GM06990 (cell line): ENCODE results near the gene VPS18.

Source experiments
- DNase-seq: peaks from one replicate; pipeline ENCODE4 v3.0.0-alpha.2; 2011; ENCODE audit not compliant: insufficient read length; ENCODE audit errors: extremely low read depth
- H3K27me3 ChIP-seq: replicated peaks from 2 replicates; pipeline ENCODE4 v1.6.0; 2011; ENCODE audit warnings: low read length; ENCODE audit not compliant: control insufficient read depth, insufficient read depth
- H3K36me3 ChIP-seq: 2 replicates; pipeline ENCODE4 v1.5.1; 2011; ENCODE audit warnings: low read length; ENCODE audit not compliant: control insufficient read depth, insufficient read depth
- H3K4me3 ChIP-seq: replicated peaks from 2 replicates; pipeline ENCODE4 v1.5.1; 2011; ENCODE audit warnings: low read depth, mild to moderate bottlenecking, control low read depth, low read length
- TF ChIP-seq, protein P1 (sequence below): IDR thresholded peaks from 2 replicates; pipeline ENCODE4 v1.5.1; 2011; ENCODE audit warnings: low read length, control low read depth, mild to moderate bottlenecking, inconsistent platforms; ENCODE audit not compliant: insufficient read depth, poor library complexity, severe bottlenecking

Gene VPS18

DNA sequence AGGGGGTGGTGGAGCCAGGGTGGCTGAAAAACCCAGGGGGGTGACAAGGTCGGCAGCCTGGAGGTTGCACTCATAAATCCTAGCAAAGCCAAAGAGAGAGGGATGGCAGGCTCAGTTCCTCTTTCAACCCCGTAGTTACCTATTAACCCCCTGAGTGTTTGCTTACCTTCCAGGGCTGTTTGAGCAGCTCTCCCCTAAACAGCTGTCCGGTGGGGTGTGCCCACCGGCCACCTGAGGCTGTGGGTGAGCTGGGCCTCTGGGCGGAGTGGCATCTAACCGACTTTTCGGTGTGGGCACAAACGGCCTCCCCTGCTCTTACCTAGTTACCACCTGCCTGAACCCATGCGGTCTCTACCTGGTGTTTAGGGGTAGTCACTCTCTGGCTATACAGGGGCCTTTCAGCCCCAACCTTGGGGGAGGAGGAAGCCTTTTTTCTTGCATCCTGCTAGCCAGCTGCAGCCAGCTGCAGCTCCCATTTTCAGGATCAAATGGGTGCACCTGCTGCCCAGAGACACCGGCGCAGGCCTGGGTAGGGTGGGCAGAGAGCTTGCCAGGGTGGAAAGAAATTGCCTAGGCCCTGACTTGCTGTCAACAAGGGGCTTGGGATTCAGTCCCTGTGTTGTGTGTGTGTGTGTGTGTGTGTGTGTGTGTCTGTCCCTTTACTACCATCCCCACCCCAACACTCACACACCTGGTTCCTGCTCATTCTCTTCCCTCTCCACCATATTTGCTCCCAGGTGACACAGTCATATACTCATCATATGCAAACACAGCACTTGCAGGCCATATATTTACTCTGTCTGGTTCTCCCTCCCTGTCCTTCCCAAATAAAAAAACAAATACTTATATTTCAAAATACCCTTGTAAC lies 38.6 kb downstream of the VPS18 start:
- DNase-seq, result no peak
- TF ChIP-seq, protein P1, sequence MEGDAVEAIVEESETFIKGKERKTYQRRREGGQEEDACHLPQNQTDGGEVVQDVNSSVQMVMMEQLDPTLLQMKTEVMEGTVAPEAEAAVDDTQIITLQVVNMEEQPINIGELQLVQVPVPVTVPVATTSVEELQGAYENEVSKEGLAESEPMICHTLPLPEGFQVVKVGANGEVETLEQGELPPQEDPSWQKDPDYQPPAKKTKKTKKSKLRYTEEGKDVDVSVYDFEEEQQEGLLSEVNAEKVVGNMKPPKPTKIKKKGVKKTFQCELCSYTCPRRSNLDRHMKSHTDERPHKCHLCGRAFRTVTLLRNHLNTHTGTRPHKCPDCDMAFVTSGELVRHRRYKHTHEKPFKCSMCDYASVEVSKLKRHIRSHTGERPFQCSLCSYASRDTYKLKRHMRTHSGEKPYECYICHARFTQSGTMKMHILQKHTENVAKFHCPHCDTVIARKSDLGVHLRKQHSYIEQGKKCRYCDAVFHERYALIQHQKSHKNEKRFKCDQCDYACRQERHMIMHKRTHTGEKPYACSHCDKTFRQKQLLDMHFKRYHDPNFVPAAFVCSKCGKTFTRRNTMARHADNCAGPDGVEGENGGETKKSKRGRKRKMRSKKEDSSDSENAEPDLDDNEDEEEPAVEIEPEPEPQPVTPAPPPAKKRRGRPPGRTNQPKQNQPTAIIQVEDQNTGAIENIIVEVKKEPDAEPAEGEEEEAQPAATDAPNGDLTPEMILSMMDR, result no peak
- H3K36me3 ChIP-seq, result no peaks in the 10 kb centered on the region
- H3K4me3 ChIP-seq, result no peak overlapping the region
- no peaks in the 10 kb centered on the region; the same call in 1 of the 2 replicates for H3K27me3 ChIP-seq

DNA sequence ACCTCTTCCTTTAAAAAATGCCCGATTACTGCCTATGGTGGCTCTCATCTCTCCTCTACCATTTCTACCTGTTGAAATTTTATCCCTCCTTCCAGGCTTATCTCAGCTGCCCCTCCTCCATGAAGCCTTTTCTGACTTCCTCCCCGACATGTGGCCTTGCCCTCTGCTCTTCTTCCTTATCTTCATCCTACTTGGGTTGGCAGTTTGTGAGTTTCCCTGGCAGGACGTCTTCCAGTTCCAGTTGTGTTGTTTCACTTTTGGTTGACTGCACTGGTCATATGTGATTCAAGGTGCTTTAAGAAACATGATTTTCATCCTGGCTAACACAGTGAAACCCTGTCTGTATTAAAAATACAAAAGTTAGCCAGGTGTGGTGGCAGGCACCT lies 39.3 kb downstream of the VPS18 start:
- no peaks in the 10 kb centered on the region; the same call in 1 of the 2 replicates for H3K27me3 ChIP-seq
- TF ChIP-seq, protein P1, result no peak
- no peak for DNase-seq
- H3K4me3 ChIP-seq, result no peak overlapping the region
- H3K36me3 ChIP-seq, result no peaks in the 10 kb centered on the region

DNA sequence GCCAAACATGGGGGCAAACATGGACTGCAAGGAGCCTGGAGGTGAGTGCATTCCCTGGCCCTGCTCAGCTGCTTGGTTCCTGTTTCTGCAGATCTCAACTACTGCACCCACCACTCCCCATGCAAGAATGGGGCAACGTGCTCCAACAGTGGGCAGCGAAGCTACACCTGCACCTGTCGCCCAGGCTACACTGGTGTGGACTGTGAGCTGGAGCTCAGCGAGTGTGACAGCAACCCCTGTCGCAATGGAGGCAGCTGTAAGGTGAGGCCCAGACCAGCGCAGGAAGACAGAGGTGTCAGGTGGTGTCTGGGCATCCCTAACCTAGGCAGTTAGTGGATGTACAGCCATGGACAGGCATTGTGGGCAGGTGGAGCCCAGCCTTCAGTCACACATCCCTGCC lies 40.2 kb downstream of the VPS18 start:
- no peaks in the 10 kb centered on the region for H3K36me3 ChIP-seq
- DNase-seq, result no peak
- no peak overlapping the region for H3K4me3 ChIP-seq
- H3K27me3 ChIP-seq, result no peaks in the 10 kb centered on the region; the same call in 1 of the 2 replicates
- TF ChIP-seq, protein P1, result no peak

DNA sequence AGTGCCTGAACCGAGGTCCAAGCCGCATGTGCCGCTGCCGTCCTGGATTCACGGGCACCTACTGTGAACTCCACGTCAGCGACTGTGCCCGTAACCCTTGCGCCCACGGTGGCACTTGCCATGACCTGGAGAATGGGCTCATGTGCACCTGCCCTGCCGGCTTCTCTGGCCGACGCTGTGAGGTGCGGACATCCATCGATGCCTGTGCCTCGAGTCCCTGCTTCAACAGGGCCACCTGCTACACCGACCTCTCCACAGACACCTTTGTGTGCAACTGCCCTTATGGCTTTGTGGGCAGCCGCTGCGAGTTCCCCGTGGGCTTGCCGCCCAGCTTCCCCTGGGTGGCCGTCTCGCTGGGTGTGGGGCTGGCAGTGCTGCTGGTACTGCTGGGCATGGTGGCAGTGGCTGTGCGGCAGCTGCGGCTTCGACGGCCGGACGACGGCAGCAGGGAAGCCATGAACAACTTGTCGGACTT lies 42.0 kb downstream of the VPS18 start:
- TF ChIP-seq, protein P1, result no peak
- H3K27me3 ChIP-seq, result no peaks in the 10 kb centered on the region

DNA sequence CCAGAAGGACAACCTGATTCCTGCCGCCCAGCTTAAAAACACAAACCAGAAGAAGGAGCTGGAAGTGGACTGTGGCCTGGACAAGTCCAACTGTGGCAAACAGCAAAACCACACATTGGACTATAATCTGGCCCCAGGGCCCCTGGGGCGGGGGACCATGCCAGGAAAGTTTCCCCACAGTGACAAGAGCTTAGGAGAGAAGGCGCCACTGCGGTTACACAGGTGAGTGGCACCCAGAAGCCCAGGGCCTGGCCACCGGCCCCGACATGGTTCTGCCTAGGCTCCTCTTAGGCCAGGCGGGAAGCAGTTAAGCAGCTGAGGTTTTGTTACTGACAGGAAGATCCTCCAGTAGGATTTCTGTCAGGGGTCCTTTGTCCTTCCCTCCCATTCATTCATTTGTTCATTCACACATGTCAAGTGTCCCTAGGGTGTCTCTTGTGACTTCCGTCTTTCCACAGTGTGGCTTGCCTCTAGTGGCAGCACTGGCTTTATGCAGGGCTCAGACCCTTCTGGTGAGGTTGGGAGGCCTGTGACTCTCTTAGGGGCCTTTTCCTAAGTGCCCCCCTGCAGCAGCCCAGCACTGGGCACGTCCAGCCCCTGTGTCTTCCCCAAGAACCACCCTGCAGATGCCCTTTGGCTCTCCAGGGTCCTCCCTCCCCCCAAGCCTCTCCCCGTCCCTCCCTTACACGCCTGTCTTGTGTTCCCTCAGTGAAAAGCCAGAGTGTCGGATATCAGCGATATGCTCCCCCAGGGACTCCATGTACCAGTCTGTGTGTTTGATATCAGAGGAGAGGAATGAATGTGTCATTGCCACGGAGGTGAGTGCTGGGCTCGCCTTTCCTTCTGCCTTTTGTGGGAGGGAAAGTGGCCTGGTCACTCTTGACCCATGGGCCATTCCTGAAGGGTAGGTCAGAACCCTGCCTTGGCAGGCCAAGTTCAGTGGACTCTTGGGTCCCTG lies 42.7 kb downstream of the VPS18 start:
- Histone ChIP-seq H3K36me3 (no peaks in the 10 kb centered on the region), H3K27me3 (no peaks in the 10 kb centered on the region), H3K4me3 (no peak overlapping the region)
- TF ChIP-seq, protein P1, result peak; percentile 10
- DNase-seq, result no peak

More for the DNA sequence above, 42.0 kb downstream of the VPS18 start:
- H3K4me3 ChIP-seq, result no peak overlapping the region
- H3K36me3 ChIP-seq, result no peaks in the 10 kb centered on the region
- no peak for DNase-seq
